Gastrocnemius medialis (tissue), 4 donors: ENCODE data around the gene CNFN.

Experiments
- CTCF ChIP-seq, 5 experiments: fragments of 450-650 bp in 3 of 5; fragments of 200-600 bp in 2 of 5; sonication (generic) in 2 of 5; IDR thresholded peaks in 4 of 5; conservative IDR thresholded peaks in 1 of 5; 1 replicate in 4 of 5; 2 replicates in 1 of 5; pipeline ENCODE4 v1.5.1; 2016 to 2019; ENCODE audit warnings: antibody characterized with exemption in 5 of 5, mild to moderate bottlenecking in 3 of 5, moderate library complexity in 3 of 5
- POLR2A ChIP-seq, 2 donors: fragments of 450-650 bp; IDR thresholded peaks; one replicate each; pipeline ENCODE4 v1.6.1; 2017; ENCODE audit warnings: antibody characterized with exemption in 2 of 2, mild to moderate bottlenecking in 2 of 2, moderate library complexity in 2 of 2

- TF ChIP-seq POLR2A (IDR thresholded peaks at IDR 0.05): no peak
- no peak for TF ChIP-seq CTCF (IDR thresholded peaks at IDR 0.05 in 4 of 5, conservative IDR thresholded peaks at IDR 0.05 in 1 of 5)
These were observed 36.6 kb downstream of the CNFN start for GRCh38 chr19:42353341-42354015.
